Upper lobe of left lung (tissue), 4 donors: ENCODE results near the gene SHISA5.
"Not testable (repeated sequence)": the region's sequence is repeated elsewhere in the genome, so short reads cannot be mapped to it uniquely, and the experiment has no call there.

Experiments used
- EP300 ChIP-seq, 4 donors: sonication (generic); formaldehyde crosslinking; IDR thresholded peaks; one replicate each; pipeline ENCODE4 v1.5.1; 2017; ENCODE audit warnings: antibody characterized with exemption in 4 of 4, control low read depth in 2 of 4
- POLR2A ChIP-seq, 4 donors: fragments of 450-650 bp; IDR thresholded peaks; one replicate each; pipeline ENCODE4 v1.5.1; 2016 to 2017; ENCODE audit warnings: antibody characterized with exemption in 4 of 4, mild to moderate bottlenecking in 2 of 4
- POLR2AphosphoS5 ChIP-seq, 2 donors: sonication (generic); formaldehyde crosslinking; IDR thresholded peaks; one replicate each; pipeline ENCODE4 v1.5.1; 2017; ENCODE audit warnings: antibody characterized with exemption in 2 of 2
- TF ChIP-seq, protein P1 (sequence below), 6 experiments: fragments of 450-650 bp in 4 of 6; fragments of 200-600 bp in 2 of 6; sonication (generic) in 2 of 6; IDR thresholded peaks; one replicate each; pipeline ENCODE4 v1.5.1; 2016 to 2019; ENCODE audit warnings: antibody characterized with exemption in 6 of 6

DNA sequence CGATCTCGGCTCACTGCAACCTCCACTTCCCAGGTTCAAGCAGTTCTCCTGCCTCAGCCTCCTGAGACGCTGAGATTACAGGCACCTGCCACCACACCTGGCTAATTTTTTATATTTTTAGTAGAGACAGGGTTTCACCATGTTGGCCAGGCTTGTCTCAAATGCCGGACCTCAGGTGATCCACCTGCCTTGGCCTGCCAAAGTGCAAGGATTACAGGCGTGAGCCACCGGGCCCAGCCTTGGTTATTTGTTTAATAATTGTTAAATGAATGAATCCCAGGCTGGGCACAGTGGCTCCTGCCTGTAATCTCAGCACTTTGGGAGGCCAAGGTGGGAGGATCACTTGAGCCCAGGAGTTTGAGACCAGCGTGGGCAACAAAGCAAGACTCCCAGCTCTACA lies 42.2 kb downstream of the SHISA5 start:
- TF ChIP-seq, protein P1, sequence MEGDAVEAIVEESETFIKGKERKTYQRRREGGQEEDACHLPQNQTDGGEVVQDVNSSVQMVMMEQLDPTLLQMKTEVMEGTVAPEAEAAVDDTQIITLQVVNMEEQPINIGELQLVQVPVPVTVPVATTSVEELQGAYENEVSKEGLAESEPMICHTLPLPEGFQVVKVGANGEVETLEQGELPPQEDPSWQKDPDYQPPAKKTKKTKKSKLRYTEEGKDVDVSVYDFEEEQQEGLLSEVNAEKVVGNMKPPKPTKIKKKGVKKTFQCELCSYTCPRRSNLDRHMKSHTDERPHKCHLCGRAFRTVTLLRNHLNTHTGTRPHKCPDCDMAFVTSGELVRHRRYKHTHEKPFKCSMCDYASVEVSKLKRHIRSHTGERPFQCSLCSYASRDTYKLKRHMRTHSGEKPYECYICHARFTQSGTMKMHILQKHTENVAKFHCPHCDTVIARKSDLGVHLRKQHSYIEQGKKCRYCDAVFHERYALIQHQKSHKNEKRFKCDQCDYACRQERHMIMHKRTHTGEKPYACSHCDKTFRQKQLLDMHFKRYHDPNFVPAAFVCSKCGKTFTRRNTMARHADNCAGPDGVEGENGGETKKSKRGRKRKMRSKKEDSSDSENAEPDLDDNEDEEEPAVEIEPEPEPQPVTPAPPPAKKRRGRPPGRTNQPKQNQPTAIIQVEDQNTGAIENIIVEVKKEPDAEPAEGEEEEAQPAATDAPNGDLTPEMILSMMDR (IDR thresholded peaks at IDR 0.05): not testable (repeated sequence)
- TF ChIP-seq POLR2A, EP300, POLR2AphosphoS5 (IDR thresholded peaks at IDR 0.05): not testable (repeated sequence)
